Measurements from ENCODE around the gene TMEM163.

GRCh38 chr2:134438371-134438770 lies 280.4 kb downstream of the TMEM163 start:
- TF ChIP-seq CTCF (IDR thresholded peaks at IDR 0.05) (no peak), EZH2 (IDR thresholded peaks at IDR 0.05) (no peak)

All from neural progenitor cell (in vitro differentiated cells).